Adipocyte (in vitro differentiated cells): Measurements from ENCODE around the gene ANKFN1.
A peak's percentile ranks its signal among the peaks of the same experiment; 100 is the strongest.

Experiments used
- DNase-seq: peaks from one replicate; pipeline ENCODE4 v3.0.0-alpha.2; 2015; ENCODE audit warnings: low read depth
- H3K27me3 ChIP-seq: replicated peaks from 2 replicates; pipeline ENCODE4 v1.7.0; 2013; ENCODE audit warnings: mild to moderate bottlenecking, low read length, moderate library complexity; ENCODE audit not compliant: control insufficient read depth, insufficient read depth
- H3K36me3 ChIP-seq: 2 replicates; pipeline ENCODE4 v1.7.0; 2013; ENCODE audit warnings: low read length, mild to moderate bottlenecking, moderate library complexity; ENCODE audit not compliant: control insufficient read depth, insufficient read depth, severe bottlenecking
- H3K4me1 ChIP-seq: 2 replicates; pipeline ENCODE4 v1.7.0; 2013; ENCODE audit warnings: mild to moderate bottlenecking, low read length, moderate library complexity; ENCODE audit not compliant: control insufficient read depth, insufficient read depth
- H3K4me3 ChIP-seq: 2 replicates; pipeline ENCODE4 v1.7.0; 2013; ENCODE audit warnings: mild to moderate bottlenecking, low read length, moderate library complexity
- H3K9ac ChIP-seq: 2 replicates; pipeline ENCODE4 v1.7.0; 2013; ENCODE audit warnings: mild to moderate bottlenecking, low read length, moderate library complexity
- H3K9me3 ChIP-seq: 2 replicates; pipeline ENCODE4 v1.7.0; 2013; ENCODE audit warnings: mild to moderate bottlenecking, low read length, moderate library complexity; ENCODE audit not compliant: control insufficient read depth

Gene ANKFN1

DNA sequence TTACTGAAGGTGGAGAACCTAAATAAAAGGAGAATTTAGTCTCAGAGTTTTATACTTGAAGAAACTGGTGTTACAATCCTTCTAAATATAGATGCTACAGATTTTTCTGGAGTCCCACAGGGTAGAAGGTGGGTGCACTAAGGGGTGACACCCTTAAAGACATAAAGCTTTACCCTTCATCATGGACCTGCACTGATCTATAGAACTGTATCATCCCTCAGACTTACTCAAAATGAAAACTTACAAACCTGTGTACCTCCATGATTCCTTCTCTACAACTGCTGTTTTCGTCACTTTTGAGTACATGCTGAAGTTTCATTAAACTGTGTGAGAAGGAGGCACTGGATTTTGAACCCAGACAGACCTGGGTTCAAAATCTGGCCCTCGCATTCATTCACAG is 270.7 kb downstream of the ANKFN1 start:
- DNase-seq = no peak
- Histone ChIP-seq H3K4me1 (no peaks in the 10 kb centered on the region), H3K9me3 (no peaks in the 10 kb centered on the region), H3K27me3 (peaks cover 11% of the 10 kb centered on the region), H3K9ac (no peak overlapping the region), H3K4me3 (no peak overlapping the region), H3K36me3 (no peaks in the 10 kb centered on the region)

DNA sequence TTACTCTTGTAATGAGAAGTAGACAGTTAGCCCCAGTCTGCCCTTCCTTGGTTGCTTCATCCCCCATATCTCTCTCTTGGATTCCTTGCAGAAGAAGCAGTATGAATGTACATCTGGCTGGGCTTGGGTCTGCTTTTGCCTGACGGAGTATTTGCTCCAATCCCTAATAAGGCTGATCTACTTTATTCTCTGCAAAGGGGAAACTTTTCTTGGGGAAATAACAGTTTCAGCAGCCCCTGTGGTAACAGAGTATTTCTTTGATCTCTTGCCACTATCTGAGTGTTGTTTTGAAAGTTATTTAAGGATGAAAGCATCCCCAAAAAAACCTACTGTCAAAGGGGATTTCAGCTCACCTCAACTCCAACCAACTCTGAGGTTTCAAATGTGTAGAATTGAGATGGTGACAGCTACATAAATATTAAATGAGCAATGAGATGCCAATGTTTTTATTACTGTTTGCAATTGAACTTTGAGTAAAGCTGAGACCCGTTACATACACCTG is 271.3 kb downstream of the ANKFN1 start:
- no peaks in the 10 kb centered on the region for H3K9me3 ChIP-seq
- peaks cover 11% of the 10 kb centered on the region for H3K27me3 ChIP-seq
- no peak overlapping the region for H3K4me3 ChIP-seq
- no peak for DNase-seq
- H3K9ac ChIP-seq = no peak overlapping the region
- H3K4me1 ChIP-seq = no peaks in the 10 kb centered on the region
- H3K36me3 ChIP-seq = no peaks in the 10 kb centered on the region

DNA sequence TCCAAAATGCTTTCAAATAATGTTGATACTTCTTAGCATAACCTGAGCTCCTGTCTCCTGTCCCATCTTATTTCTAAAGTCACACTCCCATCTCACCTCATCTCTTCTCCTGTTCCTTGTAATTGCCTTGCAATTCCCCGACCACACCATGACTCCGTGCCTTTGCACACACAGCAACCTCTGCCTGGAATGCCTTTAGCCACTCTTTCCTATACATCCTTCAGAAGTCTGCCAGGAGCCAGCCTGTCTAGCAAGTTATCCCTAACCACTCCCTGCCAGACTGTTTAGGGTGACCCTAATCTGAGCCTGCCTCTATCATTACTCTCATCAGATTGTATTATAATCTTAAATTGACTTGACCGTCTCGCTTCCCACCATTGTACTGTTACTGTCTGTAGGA is 272.2 kb downstream of the ANKFN1 start:
- no peak for DNase-seq

DNA sequence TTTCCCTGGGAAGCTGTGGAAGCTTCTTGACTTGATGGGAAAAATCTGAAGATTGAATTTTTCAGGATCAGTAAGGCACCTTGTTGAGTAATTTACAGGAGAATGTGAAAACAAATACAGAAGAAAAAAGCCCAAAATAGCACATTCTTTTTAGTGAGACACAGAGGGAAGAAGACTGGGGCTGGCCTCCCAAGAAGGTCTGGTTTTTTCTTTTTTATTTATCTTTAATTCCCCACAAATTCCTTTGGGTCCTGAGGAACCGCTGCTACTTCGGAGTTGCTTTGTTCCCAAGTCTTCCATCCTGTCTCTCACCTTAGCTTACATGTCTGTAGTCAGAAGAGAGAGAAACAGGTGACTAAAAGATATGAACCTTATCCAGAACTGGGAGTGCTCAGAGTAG is 273.6 kb downstream of the ANKFN1 start:
- H3K4me3 ChIP-seq = no peak overlapping the region
- H3K27me3 ChIP-seq = peaks cover 11% of the 10 kb centered on the region
- H3K9me3 ChIP-seq = no peaks in the 10 kb centered on the region
- H3K4me1 ChIP-seq = no peaks in the 10 kb centered on the region
- no peak for DNase-seq
- no peak overlapping the region for H3K9ac ChIP-seq
- H3K36me3 ChIP-seq = no peaks in the 10 kb centered on the region

More for the DNA sequence above, 272.2 kb downstream of the ANKFN1 start:
- Histone ChIP-seq H3K36me3 (no peaks in the 10 kb centered on the region), H3K27me3 (peaks cover 11% of the 10 kb centered on the region), H3K4me1 (no peaks in the 10 kb centered on the region), H3K9ac (no peak overlapping the region), H3K9me3 (no peaks in the 10 kb centered on the region), H3K4me3 (no peak overlapping the region)

DNA sequence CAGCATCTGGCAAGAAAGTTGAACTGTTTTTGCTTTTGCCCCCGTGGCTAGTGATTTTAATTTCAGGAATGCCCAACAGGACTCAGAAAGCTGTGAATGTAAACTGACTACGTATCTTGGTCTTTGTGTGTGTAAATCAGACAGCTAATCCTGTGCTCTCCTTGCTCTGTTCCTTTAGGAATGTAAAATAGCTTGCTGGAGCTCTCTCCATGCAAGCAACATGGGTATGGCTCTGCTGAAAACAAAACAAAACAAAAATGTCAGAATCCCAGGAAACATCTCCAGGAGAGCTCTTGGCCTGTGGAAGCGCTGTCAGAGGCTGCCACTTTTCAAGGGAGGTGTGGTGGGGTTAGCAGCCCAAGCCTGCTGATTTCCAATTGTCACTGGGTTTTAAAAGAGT is 278.5 kb downstream of the ANKFN1 start:
- peak; percentile 41 for DNase-seq

DNA sequence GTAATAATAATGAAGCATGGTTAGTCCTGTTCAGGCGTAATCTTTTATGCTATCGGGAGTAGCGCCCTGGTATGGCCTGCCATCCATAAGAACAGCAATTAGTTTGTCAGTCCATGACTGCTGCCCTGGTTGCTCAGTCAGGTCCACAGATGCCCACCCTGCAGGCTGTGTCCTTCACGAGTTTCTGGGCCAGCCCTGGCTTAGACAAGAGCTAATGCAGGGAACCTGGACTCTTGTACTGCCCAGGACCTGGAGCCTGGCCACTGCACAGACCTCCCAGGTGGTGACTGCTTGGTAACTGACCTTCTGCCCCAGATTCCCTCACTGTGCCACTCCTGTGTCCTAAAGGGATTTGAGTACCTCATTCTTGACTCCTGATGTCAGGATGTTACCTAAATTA is 279.2 kb downstream of the ANKFN1 start:
- Histone ChIP-seq H3K9me3 (no peaks in the 10 kb centered on the region), H3K4me3 (no peak overlapping the region), H3K36me3 (no peaks in the 10 kb centered on the region), H3K9ac (no peak overlapping the region), H3K27me3 (no peaks in the 10 kb centered on the region), H3K4me1 (no peaks in the 10 kb centered on the region)
- no peak for DNase-seq

More for the DNA sequence above, 278.5 kb downstream of the ANKFN1 start:
- Histone ChIP-seq H3K27me3 (no peaks in the 10 kb centered on the region), H3K36me3 (no peaks in the 10 kb centered on the region), H3K4me3 (no peak overlapping the region), H3K4me1 (no peaks in the 10 kb centered on the region), H3K9ac (no peak overlapping the region), H3K9me3 (no peaks in the 10 kb centered on the region)

DNA sequence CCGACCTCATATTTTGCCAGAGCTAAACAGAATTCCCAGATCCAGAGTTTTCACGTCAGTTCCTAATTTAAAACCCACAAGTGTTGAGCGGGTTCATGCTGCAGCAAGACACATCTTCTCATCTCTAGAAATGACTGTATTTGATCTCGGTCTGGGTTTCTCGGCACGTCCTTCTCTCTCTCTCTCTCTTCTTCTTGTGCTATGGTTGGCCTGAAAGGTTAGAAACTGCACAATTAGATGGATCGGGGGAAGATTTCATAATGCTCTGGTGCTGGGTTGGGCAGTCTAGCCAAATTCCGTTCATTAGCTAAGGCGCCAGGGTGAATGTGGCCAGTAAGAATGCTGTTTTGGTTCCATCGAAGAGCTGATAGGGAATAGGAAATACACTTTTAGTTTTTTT is 281.3 kb downstream of the ANKFN1 start:
- Histone ChIP-seq H3K9ac (no peak overlapping the region), H3K4me1 (no peaks in the 10 kb centered on the region), H3K27me3 (no peaks in the 10 kb centered on the region), H3K36me3 (no peaks in the 10 kb centered on the region), H3K9me3 (no peaks in the 10 kb centered on the region), H3K4me3 (no peak overlapping the region)
- DNase-seq = no peak

DNA sequence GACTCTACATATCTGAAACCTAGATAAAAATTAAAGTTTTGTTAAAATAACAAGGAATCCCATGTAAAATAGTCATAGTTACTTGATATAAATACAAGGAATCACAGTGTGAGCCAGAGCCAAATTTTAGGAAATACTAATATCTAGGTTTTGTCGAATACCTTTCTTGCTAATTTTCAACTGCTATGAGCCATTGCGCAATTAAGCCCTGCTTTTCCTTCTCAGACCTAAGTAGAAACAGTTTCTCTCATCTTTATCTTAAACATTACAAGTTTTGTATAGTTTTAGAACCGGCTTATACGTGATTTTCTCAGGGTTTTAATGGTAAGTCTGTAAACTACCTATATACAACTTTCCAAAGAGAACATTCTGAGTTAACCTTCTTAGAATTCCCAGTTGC is 282.9 kb downstream of the ANKFN1 start:
- no peaks in the 10 kb centered on the region for H3K36me3 ChIP-seq
- H3K4me1 ChIP-seq = peaks cover 12% of the 10 kb centered on the region
- no peaks in the 10 kb centered on the region for H3K27me3 ChIP-seq
- no peak overlapping the region for H3K9ac ChIP-seq
- peak; percentile 15 for DNase-seq
- no peak overlapping the region for H3K4me3 ChIP-seq
- no peaks in the 10 kb centered on the region for H3K9me3 ChIP-seq

DNA sequence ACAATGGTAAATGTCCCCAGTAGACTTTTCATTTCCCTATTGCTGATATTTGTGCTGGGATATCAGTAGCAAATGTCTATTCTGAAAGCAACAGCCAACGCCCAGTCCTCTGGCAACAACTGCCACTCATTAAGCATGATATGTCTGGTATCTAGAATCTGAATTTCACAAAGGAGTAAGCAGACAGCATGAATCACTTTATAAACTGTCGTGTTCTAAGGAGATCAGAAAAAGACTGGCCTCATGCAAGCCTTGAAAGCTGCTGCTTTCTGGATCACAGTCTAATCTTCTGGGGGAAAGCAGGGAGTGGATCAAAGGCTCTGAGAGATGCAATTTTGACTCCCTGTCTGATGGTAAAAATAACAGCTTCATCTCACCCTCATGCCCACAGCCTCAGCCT is 287.1 kb downstream of the ANKFN1 start:
- H3K9ac ChIP-seq = no peak overlapping the region

DNA sequence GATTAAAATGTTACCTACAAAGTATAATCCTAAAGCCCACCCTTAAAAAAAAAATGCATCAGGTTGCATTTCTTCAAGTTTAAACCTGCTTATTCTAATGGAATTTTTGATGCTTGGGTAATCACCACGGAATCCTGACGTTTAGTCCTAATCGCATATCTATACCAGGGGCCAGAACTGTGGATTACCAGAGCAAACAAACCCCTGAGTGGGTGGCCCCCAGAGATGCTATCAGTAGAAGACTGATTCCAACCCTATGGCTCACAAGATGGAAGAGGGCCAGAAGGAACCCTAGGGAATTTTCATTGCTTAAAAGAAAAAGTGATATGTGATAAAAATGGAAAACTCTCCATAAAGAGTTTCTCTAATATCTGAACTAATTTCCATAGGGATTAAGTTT is 288.0 kb downstream of the ANKFN1 start:
- Histone ChIP-seq H3K27me3 (no peaks in the 10 kb centered on the region), H3K9ac (peak overlapping the region; percentile 3)
- peak; percentile 75 for DNase-seq

More for the DNA sequence above, 287.1 kb downstream of the ANKFN1 start:
- Histone ChIP-seq H3K4me1 (peaks cover 18% of the 10 kb centered on the region), H3K36me3 (no peaks in the 10 kb centered on the region), H3K4me3 (peak overlapping the region; percentile 21), H3K9me3 (no peaks in the 10 kb centered on the region), H3K27me3 (no peaks in the 10 kb centered on the region)
- peak; percentile 78 for DNase-seq

DNA sequence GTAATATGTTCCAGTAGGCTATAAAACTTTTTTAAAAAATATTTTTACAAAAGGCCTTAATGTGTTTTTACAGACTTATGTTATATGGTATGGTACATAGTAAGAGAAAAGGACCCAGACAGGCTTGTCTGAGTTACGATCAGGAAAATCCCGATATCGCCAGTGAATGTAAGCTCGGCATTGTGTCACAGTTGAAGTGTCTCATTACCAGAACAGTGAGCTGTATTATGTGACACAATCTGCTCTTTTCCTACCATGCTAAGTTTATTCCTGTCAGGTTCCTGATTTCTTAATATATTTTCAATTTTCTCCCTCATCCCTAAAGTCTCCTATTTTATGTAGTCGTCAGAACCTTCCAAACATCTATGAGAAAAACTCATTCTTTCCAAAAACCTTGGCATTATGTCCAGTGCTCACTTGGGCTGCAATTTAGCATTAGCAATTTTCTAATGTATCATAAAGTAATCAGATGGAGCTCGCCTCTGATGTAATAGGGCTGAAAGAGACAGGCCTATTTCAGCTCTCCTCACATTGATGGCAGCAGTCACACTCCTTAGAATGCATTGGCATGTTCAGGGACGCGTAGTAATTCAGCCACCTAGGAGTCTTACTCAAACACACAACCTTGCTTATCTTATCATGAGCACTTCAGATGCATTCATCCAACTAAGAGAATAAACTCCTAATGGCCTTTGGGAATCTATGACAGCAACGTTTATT is 292.6 kb downstream of the ANKFN1 start:
- Histone ChIP-seq H3K4me1 (peaks cover 10% of the 10 kb centered on the region), H3K36me3 (no peaks in the 10 kb centered on the region), H3K9ac (no peak overlapping the region), H3K9me3 (no peaks in the 10 kb centered on the region), H3K4me3 (no peak overlapping the region), H3K27me3 (no peaks in the 10 kb centered on the region)
- DNase-seq = no peak

More for the DNA sequence above, 288.0 kb downstream of the ANKFN1 start:
- Histone ChIP-seq H3K36me3 (no peaks in the 10 kb centered on the region), H3K9me3 (no peaks in the 10 kb centered on the region), H3K4me1 (peaks cover 18% of the 10 kb centered on the region), H3K4me3 (no peak overlapping the region)

DNA sequence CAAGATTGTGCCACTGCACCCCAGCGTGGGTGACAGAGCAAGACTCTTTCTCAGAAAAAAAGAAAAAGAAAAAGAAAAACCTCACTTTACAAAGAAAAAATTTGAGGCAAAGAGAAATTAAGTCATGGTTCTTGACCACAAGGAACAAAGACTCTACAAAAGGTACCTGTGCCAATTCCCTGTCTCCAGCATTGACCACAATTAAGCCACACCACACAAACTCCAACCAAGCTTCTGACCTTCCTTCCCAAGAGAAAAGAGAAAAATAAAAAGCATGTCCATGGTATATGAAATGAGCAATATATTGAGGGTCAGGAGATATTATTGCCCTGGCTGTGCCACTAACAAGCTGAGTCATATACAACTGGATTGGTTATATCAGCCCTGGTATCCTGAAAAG is 293.9 kb downstream of the ANKFN1 start:
- H3K36me3 ChIP-seq = no peaks in the 10 kb centered on the region
- no peak overlapping the region for H3K9ac ChIP-seq
- no peak for DNase-seq
- no peaks in the 10 kb centered on the region for H3K9me3 ChIP-seq
- H3K27me3 ChIP-seq = no peaks in the 10 kb centered on the region
- no peaks in the 10 kb centered on the region for H3K4me1 ChIP-seq
- no peak overlapping the region for H3K4me3 ChIP-seq
